HG03521 (cell line): Measurements from ENCODE around the gene ZNF70.

Experiments
- ATAC-seq: cut with Tn5 transposase; IDR thresholded peaks from one replicate; pipeline ENCODE4 v1.9.1; 2021; ENCODE audit warnings: mild to moderate bottlenecking, moderate library complexity; ENCODE audit not compliant: unreplicated experiment

ZNF70 gene

DNA sequence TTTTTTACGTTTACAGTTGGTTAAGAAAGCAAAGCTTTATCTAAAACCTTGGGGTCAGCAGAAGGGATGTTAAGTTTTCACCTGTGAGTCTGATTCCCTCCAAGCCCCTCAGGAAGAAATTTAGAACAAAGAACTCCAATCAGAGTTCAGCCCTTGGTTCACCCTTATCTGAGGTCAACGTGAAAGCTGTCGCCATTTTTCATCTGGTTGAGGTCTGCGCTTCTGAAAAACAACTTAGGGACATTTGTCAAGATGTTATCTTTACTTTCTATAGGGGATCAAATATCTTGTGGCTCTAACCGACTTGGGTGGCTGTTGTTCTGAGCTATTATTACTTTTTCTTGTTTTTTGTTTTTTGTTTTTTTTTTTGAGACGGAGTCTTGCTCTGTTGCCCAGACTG is 30.1 kb downstream of the ZNF70 start:
- no peak for ATAC-seq

DNA sequence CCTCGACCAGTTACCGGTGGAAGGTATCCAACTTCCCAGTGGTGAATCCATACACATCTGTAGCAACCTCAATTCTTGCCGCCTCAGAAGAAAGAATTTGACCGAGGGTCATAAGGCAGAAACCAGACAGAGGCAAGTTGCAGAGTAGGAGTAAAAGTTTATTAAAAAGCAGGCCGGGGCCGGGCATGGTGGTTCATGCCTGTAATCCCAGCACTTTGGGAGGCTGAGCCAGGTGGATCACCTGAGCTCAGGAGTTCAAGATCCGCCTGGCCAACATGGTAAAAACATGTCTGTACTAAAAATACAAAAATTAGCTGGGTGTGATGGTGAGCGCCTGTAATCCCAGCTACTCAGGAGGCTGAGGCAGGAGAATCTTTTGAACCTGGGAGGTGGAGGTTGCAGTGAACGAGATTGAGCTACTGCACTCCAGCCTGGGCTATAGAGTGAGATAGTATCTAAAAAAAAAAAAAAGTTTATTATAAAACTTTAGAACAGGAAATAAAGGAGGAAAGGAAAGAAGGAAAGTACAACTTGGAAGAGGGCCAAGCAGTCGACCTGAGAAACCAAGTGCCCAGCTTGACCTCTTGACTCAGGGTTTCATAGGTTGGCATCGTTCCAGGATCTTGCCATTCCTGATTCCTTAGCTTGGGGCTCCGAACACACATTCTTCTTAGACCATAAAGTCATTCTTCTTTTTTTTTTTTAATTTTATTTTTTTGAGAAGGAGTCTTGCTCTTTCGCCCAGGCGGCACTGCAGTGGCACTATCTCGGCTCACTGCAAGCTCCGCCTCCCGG is 32.3 kb downstream of the ZNF70 start:
- ATAC-seq, result no peak

DNA sequence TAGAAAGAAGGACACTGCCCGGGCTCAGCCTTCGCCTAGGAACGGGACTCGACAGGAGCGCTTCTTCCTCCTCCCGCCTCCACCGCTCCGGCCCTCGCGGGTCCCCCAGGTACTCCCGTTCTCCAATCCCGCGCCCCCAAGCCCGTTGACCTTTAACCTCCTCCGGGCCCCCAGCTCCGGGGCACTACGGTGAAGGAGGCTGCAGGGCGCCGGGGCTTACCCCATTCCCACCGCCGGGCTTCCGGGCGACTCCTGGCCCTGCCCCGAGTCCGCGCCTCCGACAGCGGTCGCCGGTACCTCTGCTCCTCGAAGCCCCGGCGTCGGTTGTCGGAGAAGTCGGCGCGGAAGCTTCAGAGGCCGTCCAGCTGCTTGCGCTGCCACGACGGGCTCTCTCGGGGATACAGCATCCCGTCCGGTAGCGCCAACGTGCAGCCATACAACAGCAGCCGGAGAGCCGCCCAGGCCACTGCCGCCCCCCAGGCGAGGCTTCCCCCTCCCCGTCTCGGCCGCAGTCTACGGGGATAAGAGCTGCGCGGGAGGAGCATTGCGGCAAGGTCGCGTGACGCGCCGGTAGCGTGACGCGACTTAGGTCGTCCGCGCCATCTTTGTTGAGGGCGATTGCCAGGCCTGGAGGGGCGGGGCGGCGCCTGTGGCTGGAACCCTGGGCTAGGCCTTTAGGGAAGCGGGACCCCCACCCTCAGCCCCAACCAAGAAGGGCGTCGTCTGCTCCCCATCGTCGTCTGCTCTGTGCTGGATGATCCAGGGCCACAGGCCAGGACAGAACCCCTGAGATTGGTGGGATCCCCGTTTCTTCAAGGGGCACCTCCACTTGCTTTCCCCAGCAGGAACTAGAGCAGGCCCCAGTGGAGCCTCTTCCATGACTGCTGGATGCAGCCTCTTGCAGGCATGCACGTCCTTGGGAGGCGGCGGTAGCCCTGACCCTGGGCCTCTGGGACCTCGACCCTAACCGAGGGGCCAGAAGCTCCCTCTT is 33.8 kb downstream of the ZNF70 start:
- peak; percentile 73 for ATAC-seq

DNA sequence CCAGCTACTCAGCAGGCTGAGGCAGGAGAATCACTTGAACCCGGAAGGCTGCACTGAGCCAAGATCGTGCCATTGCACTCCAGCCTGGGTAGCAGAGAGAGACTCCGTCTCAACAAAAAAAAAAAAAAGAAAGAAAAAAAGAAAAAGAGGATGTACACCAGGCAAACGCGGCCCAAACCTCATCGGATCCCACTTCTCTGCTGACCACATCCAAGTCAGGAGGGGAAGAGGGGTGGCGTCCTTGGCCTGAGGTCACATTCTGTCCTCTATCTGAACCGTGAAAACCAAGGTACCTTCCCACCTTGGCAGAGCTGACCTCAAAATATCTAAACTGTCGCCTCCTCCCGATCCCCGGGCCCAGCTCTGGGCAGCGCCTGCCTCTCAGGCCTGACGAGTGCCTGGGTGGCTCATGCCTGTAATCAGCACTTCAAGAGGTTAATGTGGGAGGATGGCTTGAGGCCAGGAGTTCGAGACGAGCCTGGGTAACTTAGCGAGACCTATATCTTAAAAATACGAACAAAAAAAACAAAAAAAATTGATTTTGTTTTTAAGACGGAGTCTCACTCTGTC is 35.0 kb downstream of the ZNF70 start:
- ATAC-seq, result no peak

DNA sequence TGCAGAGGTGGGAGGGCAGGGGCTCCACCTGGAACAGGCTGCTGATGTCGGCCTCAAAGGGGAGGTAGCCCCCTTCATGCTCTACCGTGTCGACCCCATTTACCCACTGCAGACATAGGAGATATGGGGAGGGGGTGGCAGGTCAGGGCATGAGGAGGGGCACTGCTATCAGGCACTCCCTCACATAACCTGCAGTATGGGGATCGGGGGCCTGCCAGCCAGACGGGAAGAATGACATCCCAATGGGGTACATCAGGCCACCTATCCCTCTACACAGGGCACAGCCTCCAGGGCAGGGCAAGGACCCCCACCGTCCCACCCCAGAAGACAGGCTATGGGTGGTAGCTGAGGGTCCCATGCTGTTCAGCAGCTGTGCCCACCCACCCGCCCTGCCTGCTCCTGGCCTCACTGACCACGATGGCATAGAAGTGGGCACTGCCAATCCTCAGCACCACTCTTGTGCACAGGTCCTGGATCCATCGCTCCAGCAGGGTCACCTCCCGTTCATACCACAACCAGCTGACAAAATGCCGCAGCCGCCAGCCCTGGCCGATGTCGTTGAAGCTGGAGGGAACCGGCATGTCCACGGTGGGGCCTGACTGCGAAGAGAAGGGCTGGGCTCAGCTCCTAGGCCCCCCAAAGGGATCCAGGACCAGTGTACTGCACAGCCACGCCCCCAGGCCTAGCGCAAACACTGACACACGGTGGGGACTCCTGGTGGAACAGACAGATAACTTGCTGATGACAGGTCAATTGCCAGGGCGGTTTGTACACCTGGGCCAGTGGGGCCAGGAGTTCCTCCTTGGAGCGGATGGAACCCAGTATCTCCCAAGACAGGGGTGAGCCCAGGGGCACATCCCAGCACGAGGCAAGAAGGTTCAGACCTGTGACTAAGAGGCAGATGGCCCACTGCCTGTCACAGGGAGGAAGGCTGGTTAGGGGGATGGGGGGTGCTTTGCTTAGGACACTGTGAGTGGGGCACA is 36.0 kb downstream of the ZNF70 start:
- ATAC-seq, result no peak

DNA sequence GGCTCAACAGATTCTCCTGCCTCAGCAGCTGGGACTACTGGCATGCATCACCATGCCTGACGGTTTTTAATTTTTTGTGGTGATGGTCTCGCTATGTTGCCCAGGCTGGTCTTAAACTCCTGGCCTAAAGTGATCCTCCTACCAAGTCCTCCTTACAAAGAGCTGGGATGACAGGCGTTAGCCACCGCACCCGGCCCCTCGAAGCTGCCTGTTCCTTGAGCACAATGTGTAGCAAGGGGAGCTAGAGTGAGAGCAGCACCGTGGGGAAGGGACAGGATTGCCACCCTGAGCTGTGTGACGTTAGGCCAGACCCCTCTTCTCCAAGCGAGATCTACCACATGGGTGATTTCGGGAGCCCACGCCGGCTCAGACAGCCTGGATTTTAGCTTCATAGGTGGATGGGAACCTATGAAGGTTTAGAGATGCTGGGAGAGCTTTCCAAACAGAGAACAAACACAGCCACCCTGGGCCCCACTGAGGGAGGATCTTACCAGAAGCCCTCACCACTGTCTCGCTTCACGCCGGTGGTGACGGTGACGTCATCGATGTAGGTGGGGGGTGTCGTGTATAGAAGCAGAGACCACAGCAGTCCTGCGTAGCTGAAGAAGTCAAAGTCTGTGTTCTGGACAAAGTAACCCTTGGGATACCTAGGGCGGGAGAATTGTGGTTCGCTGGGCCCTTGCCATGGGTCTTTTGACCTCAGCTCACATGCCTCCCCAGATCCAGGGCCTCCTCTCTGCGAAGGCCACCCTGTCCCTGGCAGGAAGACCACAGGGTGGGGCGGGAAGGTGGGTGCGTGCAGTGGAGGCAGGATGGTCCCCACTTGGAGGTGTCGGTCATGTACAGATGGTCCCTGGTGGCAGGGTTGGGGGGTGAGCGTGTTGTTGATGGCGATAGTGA is 37.0 kb downstream of the ZNF70 start:
- no peak for ATAC-seq

DNA sequence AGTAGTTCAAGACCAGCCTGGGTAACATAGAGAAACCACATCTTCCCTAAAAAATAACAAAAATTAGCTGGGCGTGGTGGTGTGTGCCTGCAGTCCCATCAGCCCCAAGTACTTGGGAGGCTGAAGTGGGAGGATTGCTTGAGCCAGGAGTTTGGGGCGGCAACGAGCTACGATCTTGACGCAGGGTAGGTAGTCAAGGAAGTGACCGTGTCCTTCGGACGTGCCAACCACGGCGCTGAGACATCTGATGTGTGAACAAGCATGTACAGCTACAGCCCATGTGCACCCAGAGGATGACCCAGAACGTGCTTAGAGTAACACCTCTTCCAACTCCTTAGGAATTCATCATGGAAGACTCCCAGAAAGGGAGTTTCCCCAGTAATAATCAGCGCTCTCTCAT is 38.7 kb downstream of the ZNF70 start:
- no peak for ATAC-seq

DNA sequence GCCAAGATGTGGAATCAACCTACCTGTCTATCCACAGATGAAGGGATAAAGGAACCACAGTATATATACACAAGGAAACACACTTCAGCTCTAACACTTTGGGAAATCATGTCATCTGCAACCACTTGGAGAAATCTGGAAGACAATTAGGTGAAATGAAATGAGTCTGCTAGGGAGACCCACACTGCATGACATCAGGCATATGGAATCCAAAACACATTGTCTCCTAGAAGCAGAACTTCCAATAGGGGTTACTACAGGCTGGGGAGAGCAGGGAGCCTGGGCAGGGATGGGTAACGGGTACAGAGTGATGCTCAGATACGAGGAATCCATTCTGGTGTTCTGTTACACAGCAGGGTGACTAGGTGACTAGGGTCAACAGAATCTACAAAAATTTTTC is 41.8 kb downstream of the ZNF70 start:
- ATAC-seq, result no peak

DNA sequence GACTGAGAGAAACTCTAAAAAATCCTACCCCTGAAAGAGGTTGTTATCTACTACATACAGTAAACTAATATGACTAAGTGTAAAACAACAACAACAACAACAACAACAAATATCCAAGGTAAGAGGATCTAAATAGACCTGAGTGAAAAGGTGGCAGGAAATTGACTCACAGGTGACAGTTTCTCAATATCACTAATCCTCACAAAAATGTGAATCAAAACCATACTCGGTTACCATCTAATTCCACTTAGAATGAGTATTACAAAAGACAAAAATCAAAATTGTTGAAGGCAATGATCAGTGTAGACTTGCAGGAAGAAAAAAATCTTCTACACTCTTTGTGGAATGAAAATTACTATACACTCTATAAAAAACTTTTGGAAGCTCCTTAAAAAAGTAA is 42.6 kb downstream of the ZNF70 start:
- ATAC-seq, result no peak

DNA sequence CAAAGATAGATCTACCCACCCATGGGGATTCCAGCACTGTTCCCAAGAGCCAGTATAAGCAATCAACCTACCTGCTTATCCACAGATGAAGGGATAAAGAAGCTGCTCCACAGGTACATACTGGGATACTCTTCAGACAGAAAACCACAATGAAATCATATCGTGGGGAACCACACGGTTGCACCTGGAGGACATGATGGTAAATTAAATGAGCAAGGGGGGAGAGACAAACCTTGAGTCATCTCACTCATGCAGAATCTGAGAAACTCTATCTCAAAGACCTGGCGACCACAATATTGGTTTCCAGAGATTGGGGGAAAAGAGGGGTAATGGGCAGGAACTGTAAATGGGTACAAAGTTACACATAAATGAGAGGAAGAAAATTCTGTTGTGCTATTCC is 45.6 kb downstream of the ZNF70 start:
- ATAC-seq, result no peak

DNA sequence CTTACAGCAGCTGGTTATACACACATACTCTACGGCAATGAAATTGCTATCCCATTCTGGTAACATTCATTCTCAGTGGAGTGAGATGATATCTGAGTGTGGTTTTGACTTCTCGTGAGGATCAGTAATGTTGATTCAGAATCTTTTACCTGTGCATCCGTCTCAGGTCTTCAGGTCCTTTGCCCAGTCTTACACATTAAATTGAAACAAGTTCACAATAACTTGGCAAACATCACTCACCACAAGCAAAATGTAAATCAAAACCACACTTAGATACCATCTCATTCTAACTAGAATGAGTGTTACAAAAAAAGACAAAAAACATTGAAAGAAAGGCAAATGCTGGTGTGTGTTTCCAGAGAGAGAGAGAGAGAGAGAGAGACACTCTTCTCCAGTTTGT is 46.1 kb downstream of the ZNF70 start:
- no peak for ATAC-seq

DNA sequence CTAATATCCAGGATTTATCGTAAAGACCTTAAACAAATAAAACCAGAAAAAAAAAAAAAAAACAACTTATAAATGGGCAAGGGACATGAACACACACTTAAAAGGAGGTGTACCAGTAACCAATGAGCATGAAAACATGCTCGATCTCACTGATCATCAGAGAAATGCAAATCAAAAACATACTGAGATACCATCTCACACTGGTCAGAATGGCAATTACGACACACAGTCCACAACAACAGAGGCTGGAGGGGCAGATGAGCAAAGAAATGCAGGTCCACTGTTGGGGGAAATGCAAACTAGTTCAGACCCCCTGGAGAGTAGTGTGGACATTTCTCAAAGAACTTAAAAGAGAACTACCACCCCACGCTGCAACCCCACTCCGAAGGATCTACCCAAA is 46.9 kb downstream of the ZNF70 start:
- ATAC-seq, result no peak

DNA sequence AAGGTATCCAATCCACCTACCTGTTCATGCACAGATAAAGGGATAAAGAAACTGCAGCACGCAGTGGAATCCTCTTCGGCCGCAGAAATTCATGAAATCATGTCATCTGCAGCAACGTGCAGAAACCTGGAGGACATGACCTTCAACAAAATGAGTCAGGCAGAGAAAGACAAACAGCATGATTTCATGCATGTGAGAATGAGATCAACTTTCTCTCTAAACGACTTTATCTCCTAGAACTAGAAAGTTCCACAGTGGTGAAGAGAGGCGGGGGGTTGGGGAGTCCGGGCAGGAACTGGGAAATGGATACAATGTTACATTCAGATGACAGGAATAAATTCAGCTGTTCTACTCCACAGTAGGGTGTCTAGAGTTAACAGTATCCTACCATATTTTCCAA is 50.2 kb downstream of the ZNF70 start:
- no peak for ATAC-seq

DNA sequence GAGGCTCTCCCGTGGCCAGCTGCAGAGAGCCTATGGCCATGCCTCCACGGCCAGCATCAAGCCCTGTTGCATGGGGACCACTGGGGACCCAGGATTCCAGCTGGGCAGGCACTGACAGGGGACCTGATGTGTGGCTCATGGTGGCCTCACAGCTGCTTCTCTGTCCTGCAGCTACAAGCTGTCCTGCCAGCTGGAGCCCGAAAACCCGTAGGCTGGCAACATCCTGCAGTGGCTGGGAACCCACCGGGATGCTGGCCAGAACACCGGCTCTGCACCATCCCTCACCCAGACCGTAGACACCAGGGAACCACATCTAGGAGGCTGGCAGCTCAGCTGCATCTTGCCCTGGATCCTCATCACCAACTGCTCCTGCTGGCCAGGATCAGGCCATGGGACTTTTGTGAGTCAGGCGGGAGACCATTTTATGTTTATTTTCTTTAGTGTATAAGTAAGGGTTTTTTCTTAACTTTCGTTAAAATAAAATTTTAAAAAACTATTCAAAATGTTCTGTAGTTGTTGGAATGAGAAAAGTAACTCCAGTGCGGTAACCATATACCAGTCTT is 52.2 kb downstream of the ZNF70 start:
- no peak for ATAC-seq

DNA sequence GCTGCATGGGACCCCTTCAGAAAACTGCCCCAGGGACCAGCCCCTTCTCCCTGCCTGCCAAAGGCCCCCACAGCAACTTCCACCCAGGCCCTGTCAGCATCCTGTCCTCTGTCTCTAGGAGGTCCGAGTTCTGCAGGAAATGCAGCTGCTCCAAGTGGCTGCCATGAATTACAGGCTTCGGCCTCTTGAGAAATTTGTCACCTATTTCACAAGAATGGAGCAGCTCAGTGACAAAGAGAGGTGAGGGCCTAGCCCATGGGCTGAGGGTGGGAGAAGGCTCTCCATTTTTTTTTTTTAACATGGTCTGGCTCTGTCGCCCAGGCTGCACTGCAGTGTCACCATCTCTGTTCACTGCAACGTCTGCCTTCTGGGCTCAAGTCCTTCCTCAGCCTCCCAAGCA is 52.8 kb downstream of the ZNF70 start:
- no peak for ATAC-seq

DNA sequence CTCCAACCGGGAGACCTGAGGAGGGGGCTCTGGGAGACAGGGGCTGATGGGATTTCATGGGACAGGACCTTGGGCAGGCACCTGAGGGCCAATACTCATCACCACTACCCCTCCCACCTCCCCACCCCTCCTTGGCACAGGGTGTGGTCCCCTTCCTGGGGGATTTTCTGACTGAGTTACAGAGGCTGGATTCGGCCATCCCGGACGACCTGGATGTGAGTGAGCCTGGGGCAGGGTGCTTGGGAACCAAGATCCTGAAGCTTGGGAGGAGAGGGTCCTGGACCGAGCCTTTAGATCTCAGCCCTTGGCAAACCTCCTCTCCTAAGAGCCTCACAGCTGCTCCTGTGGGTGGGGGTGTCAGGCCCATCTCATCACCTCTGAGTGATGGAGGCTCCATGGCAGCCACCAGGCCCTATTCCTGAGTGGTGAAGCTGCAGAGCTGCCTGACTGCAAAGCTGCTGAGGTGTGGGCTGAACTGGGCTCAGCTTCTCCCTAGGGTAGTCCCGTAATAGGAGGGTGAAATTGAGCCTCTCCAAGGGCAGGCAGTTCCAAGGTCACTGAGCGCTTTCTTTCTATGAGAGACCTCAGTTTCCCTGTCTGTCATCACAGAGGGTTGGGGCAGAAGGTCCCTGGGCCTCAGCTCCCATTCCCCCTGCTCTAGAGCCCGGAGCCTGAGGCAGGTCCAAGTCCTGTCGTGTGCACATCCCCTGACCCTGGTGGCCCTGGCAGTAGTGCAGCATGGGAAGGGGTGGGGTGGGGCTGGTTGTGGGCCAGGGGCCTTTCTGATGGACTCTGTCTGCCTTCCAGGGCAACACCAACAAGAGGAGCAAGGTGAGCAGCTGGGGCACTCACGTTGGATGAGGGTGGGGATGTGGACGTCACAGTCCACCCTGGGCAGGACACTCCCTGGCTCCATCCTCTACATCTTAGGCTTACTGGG is 53.6 kb downstream of the ZNF70 start:
- ATAC-seq, result no peak

DNA sequence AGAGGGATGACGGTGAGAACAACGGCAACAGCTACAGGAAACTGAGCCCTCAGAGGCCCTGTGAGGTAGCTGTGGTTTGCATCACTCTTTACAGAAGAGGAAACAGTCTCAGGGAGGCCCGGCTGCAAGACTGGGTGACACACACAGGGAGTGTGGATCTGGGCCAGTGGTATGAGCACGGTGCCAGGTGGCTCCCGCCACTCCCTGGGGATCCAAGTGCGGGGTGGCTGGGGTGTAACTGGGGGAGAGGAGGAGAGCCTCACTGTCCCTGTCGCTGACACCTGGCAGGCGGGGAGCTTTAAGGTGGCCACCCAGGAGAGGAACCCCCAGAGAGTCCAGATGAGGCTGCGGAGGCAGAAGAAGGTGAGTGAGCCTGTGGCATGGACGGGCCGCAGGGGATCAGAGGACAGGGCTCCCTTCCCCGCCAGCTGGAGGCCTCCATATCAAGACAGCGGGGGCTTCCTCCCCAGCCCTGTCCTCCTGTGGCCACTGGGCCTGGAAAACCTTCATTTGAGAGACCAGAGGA is 54.5 kb downstream of the ZNF70 start:
- ATAC-seq, result peak; percentile 78
